HL-60 (cell line): Measurements from ENCODE around the gene PRTN3.
A peak's percentile ranks its signal among the peaks of the same experiment; 100 is the strongest.

Source experiments
- DNase-seq, 2 experiments: peaks; one replicate each; pipeline ENCODE4 v3.0.0-alpha.2; 2010 to 2020; ENCODE audit warnings: low read depth in 1 of 2, low spot score in 1 of 2
- H3K27ac ChIP-seq: fragments of 250-450 bp; sonication (Bioruptor Pico); replicated peaks from 2 replicates; pipeline ENCODE4 v1.5.1; 2020; ENCODE audit warnings: mild to moderate bottlenecking, moderate library complexity
- H3K27me3 ChIP-seq: fragments of 250-450 bp; sonication (Bioruptor Pico); 2 replicates; pipeline ENCODE4 v1.5.1; 2021; ENCODE audit warnings: mild to moderate bottlenecking, moderate library complexity; ENCODE audit not compliant: insufficient read depth, poor library complexity, severe bottlenecking
- H3K4me3 ChIP-seq: replicated peaks from 2 replicates; pipeline ENCODE4 v1.5.1; 2011; ENCODE audit warnings: mild to moderate bottlenecking, control low read depth, low read length; ENCODE audit not compliant: insufficient read depth
- CTCF ChIP-seq: IDR thresholded peaks from one replicate; pipeline ENCODE4 v1.5.1; 2011; ENCODE audit warnings: low read length, control low read depth, inconsistent platforms; ENCODE audit not compliant: insufficient read depth
- GABPA ChIP-seq: IDR thresholded peaks from 2 replicates; pipeline ENCODE4 v1.6.1; 2012; ENCODE audit warnings: low read depth
- POLR2AphosphoS5 ChIP-seq: IDR thresholded peaks from 2 replicates; pipeline ENCODE4 v1.6.1; 2012; ENCODE audit warnings: low read depth
- REST ChIP-seq: IDR thresholded peaks from 2 replicates; pipeline ENCODE4 v1.6.1; 2012; ENCODE audit warnings: low read depth; ENCODE audit not compliant: insufficient replicate concordance
- SPI1 ChIP-seq: IDR thresholded peaks from 2 replicates; pipeline ENCODE4 v1.6.1; 2012; ENCODE audit warnings: low read depth, mild to moderate bottlenecking, borderline replicate concordance

Gene PRTN3

GRCh38 chr19:801030-801860 lies 39.6 kb upstream of the PRTN3 start:
- Histone ChIP-seq H3K27me3 (no peaks in the 10 kb centered on the region), H3K4me3 (peak overlapping the region; percentile 98), H3K27ac (peak overlapping the region; percentile 95)
- peak in 1 of 2 experiments; percentile 48 for DNase-seq
- no peak for TF ChIP-seq CTCF
- no peak for TF ChIP-seq SPI1
- TF ChIP-seq POLR2AphosphoS5, result no peak; the same call in 1 of the 2 replicates
- TF ChIP-seq GABPA, result no peak
- TF ChIP-seq REST, result no peak

- TF ChIP-seq SPI1, result no peak
- TF ChIP-seq POLR2AphosphoS5, result no peak; the same call in 1 of the 2 replicates
- TF ChIP-seq GABPA, result no peak
- no peak for TF ChIP-seq REST
- TF ChIP-seq CTCF, result no peak
- no peaks in the 10 kb centered on the region for H3K27me3 ChIP-seq
- peak overlapping the region; percentile 98 for H3K4me3 ChIP-seq
Observed at GRCh38 chr19:801861-802497, 38.8 kb upstream of the PRTN3 start.

GRCh38 chr19:802498-803098 lies 38.2 kb upstream of the PRTN3 start:
- TF ChIP-seq CTCF (no peak), POLR2AphosphoS5 (peak; percentile 4)
- peak overlapping the region; percentile 95 for H3K27ac ChIP-seq
- H3K27me3 ChIP-seq, result no peaks in the 10 kb centered on the region
- DNase-seq, result peak in 1 of 2 experiments; percentile 35
- H3K4me3 ChIP-seq, result peak overlapping the region; percentile 98; the same call in 1 of the 2 replicates

More at GRCh38 chr19:801861-802497, 38.8 kb upstream of the PRTN3 start:
- peak overlapping the region; percentile 95 for H3K27ac ChIP-seq
- DNase-seq, result peak in 1 of 2 experiments; percentile 47
